ENCODE data around the gene DOCK4. TPM values are rescaled to one million over a fixed set of nuclear protein-coding genes. Genes with fewer than 3 reads are reported as not detected.

The DOCK4 gene
- total RNA-seq, 1 donor from 2014 or later = 0.73 TPM

- intact Hi-C loops (cut with micrococcal nuclease) = no loop called here
- no peak for DNase-seq
- ChIA-PET CTCF (no interaction called here), POLR2A (no interaction called here)
- TF ChIP-seq CTCF (IDR thresholded peaks at IDR 0.05) = no peak
- Mint-ChIP-seq H3K36me3 (ENCODE audit: low read depth) (no peaks in the 10 kb centered on the region), H3K27ac (no peak overlapping the region), H3K4me3 (no peak overlapping the region), H3K9me3 (no peaks in the 10 kb centered on the region), H3K27me3 (no peaks in the 10 kb centered on the region), H3K4me1 (no peaks in the 10 kb centered on the region)
- no peak for ATAC-seq (ENCODE audit: low read depth)
Measured at GRCh38 chr7:112056409-112056808, 149.8 kb downstream of the DOCK4 start.

- H3K27ac Mint-ChIP-seq = no peak overlapping the region
Measured at GRCh38 chr7:112053737-112054069, 152.5 kb downstream of the DOCK4 start.

GRCh38 chr7:112052993-112053736 is 153.0 kb downstream of the DOCK4 start:
- H3K27me3 Mint-ChIP-seq = peaks cover 1% of the 10 kb centered on the region
- POLR2A ChIA-PET = no interaction called here
- H3K9me3 Mint-ChIP-seq = no peaks in the 10 kb centered on the region
- H3K27ac Mint-ChIP-seq = no peak overlapping the region
- DNase-seq (no peak), ATAC-seq (ENCODE audit: low read depth) (no peak)
- CTCF ChIA-PET = no interaction called here
- H3K4me3 Mint-ChIP-seq = no peak overlapping the region
- no peaks in the 10 kb centered on the region for H3K4me1 Mint-ChIP-seq
- no peak for TF ChIP-seq CTCF (IDR thresholded peaks at IDR 0.05)
- H3K36me3 Mint-ChIP-seq (ENCODE audit: low read depth) = no peaks in the 10 kb centered on the region
- intact Hi-C loops (cut with micrococcal nuclease) = no loop called here

More at GRCh38 chr7:112053737-112054069, 152.5 kb downstream of the DOCK4 start:
- no peaks in the 10 kb centered on the region for H3K9me3 Mint-ChIP-seq
- intact Hi-C loops (cut with micrococcal nuclease) = no loop called here
- POLR2A ChIA-PET = no interaction called here
- H3K27me3 Mint-ChIP-seq = no peaks in the 10 kb centered on the region
- no peak for DNase-seq
- CTCF ChIA-PET = no interaction called here
- ATAC-seq (ENCODE audit: low read depth) = no peak
- no peak overlapping the region for H3K4me3 Mint-ChIP-seq
- H3K4me1 Mint-ChIP-seq = no peaks in the 10 kb centered on the region
- H3K36me3 Mint-ChIP-seq (ENCODE audit: low read depth) = no peaks in the 10 kb centered on the region
- no peak for TF ChIP-seq CTCF (IDR thresholded peaks at IDR 0.05)

GRCh38 chr7:112052498-112052897 is 153.7 kb downstream of the DOCK4 start:
- Mint-ChIP-seq H3K27ac (no peak overlapping the region), H3K27me3 (peaks cover 1% of the 10 kb centered on the region), H3K4me3 (no peak overlapping the region), H3K4me1 (no peaks in the 10 kb centered on the region), H3K9me3 (no peaks in the 10 kb centered on the region), H3K36me3 (ENCODE audit: low read depth) (no peaks in the 10 kb centered on the region)
- DNase-seq = no peak
- CTCF ChIA-PET = no interaction called here
- intact Hi-C loops (cut with micrococcal nuclease) = no loop called here
- TF ChIP-seq CTCF (IDR thresholded peaks at IDR 0.05) = no peak
- no peak for ATAC-seq (ENCODE audit: low read depth)
- POLR2A ChIA-PET = no interaction called here

GRCh38 chr7:112050250-112050881 is 155.8 kb downstream of the DOCK4 start:
- no peaks in the 10 kb centered on the region for H3K4me1 Mint-ChIP-seq
- peaks cover 1% of the 10 kb centered on the region for H3K27me3 Mint-ChIP-seq
- ChIA-PET CTCF (no interaction called here), POLR2A (no interaction called here)
- no peak overlapping the region for H3K4me3 Mint-ChIP-seq
- TF ChIP-seq CTCF (IDR thresholded peaks at IDR 0.05) = no peak
- no peak for ATAC-seq (ENCODE audit: low read depth)
- H3K9me3 Mint-ChIP-seq = peaks cover 5% of the 10 kb centered on the region
- intact Hi-C loops (cut with micrococcal nuclease) = no loop called here
- H3K36me3 Mint-ChIP-seq (ENCODE audit: low read depth) = no peaks in the 10 kb centered on the region
- no peak overlapping the region for H3K27ac Mint-ChIP-seq
- no peak for DNase-seq
